Stimulated activated CD8-positive, alpha-beta memory T cell treated with anti-CD3 and anti-CD28 coated beads, Interleukin-2, amount 100 ng/mL, for 48 hours (primary cell): ENCODE results near the gene WWOX.
"Not testable (repeated sequence)": the region's sequence is repeated elsewhere in the genome, so short reads cannot be mapped to it uniquely, and the experiment has no call there.

Experiments
- DNase-seq, 2 donors: peaks; one replicate each; pipeline ENCODE4 v3.0.0-alpha.2; 2020; ENCODE audit warnings: low read depth in 2 of 2

Gene WWOX

DNA sequence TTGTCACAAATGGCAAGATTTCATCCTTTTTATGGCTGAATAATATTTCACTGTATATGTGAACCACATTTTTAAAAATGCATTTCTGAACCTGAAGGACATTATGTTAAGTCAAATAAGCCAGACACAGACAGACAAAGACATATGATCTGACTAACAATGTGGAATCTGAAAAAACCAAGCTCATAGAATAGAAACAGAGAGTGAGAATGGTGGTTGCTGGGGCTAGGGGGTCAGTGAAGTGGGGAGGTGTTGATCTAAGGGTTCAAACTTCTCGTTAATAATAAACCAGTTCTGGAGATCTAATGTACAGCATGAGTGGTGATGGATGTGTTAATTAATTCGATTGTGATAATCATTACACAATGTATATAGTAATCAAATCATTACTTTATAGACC, 475.1 kb downstream of the WWOX start:
- no peak for DNase-seq

- no peak for DNase-seq
Measured at GRCh38 chr16:78576941-78577340, 477.5 kb downstream of the WWOX start.

- DNase-seq: no peak
Measured at GRCh38 chr16:78577630-78578029, 478.2 kb downstream of the WWOX start.

DNA sequence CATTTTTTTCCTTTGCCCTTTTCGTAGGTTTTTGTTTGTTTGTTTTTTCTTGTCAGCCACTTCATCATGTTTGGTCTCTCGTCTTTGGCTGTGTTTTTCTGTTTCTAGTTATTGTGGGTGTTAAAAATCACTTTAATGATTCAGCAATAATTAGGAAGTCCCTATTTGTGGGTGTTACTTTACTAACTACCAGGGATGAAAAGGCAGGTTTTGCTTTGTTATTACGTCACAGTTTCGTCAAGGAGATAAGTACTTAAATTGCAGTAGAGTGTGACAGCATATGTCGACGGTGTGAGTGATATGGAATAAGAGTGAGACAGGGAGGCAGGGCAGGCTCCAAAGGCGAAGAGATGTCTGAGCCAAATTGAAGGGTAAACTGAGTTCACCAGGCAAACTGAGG, 479.6 kb downstream of the WWOX start:
- no peak for DNase-seq

DNA sequence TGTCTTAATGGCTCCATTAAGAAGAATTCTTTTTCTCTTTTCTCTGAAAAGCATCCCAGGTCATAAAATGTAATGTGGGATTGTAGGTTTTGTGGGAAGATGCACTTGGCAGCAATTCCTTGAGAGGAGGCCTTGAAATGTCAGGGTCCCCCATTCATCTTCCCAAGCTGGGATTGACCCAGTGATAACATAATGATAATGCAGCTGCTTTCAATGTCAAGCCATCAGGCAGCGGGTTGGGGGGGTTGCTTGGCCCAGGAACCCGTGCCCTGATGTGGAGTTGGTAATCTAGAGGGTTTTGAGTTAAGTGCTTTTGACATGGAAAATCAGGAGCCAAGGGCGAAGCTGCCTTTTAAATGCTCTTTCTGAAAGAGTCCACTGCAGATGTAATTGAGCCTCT, 484.0 kb downstream of the WWOX start:
- no peak for DNase-seq

- no peak for DNase-seq
Measured at GRCh38 chr16:78584213-78584860, 484.9 kb downstream of the WWOX start.

DNA sequence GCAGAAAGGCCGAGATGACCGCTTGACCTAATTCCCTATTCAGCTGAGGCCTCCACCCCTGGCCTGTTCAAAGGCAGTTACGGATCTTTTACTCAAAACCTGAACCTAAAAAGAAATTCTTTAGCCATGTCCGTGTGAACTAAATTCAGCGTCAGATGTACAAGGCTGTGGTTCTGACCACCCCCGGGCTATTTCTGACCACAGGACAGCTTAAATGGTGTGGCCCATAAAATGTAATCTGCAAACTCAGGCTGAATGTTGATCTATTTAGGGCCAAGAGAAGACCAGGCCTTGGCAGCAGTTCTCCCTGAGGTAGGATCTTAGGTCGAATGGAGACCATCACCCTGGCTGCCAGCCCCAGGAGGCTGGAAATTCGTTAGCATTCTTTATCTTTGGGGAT, 485.5 kb downstream of the WWOX start:
- no peak for DNase-seq

GRCh38 chr16:78589331-78589730, 489.9 kb downstream of the WWOX start:
- no peak for DNase-seq

DNA sequence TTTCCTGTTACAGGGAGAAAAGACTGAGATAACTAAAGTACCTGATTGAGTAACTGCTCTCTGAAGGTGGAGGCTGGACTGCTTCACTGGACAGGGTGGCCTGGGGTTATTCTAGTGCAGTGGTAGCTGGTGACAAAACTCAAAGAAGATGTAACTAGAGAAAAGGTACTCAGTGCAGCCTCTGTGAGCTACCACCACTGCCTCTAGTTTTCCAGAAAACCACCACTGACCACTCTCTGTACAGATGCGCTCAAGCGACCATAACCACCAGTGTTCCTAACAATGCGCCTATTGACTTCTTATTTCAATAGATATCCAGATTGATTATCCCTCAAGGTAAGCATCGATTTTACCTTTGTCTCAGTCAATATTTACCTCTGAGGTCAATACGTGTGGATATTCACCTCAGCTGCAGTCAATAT, 492.2 kb downstream of the WWOX start:
- DNase-seq: no peak

GRCh38 chr16:78592111-78592510, 492.7 kb downstream of the WWOX start:
- no peak for DNase-seq

GRCh38 chr16:78593352-78593751, 493.9 kb downstream of the WWOX start:
- no peak for DNase-seq

- DNase-seq: no peak
Measured at GRCh38 chr16:78594191-78594590, 494.7 kb downstream of the WWOX start.

DNA sequence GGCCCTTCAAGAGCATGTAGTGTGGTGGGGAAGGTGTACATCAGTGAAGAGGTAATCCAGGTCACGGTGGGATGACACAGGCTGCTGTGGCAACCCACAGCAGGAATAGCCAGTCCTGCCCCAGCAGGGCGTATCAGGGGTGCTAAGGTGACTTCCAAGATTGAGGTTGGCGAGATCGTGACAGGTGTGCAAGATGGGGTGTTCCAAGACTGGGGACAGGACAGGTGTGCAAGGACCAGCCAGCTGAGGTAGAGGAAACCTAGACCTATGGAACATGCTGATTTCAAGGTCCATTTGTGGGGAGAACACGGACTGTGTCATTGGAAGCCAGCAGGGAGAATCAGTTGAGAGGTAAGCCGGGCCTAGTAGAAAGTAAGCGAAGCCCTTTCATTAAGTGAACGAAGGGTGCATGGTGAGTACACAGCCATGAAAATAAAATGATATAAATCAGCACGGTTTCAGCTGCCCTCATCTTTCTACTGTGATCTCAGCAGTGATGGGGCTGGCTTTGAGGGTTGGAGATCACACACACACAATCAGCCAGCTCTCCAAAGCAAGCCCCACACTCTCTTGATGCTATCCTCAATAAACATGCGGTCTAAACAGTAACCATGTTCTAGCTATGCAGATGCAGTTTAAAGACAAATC, 497.0 kb downstream of the WWOX start:
- no peak for DNase-seq

GRCh38 chr16:78596996-78597422, 497.6 kb downstream of the WWOX start:
- no peak for DNase-seq

- DNase-seq: no peak
Measured at GRCh38 chr16:78597809-78598570, 498.5 kb downstream of the WWOX start.

- no peak for DNase-seq
Measured at GRCh38 chr16:78599271-78599670, 499.8 kb downstream of the WWOX start.

GRCh38 chr16:78604423-78605062, 505.1 kb downstream of the WWOX start:
- DNase-seq: not testable (repeated sequence)

- no peak for DNase-seq
Measured at GRCh38 chr16:78605548-78606101, 506.2 kb downstream of the WWOX start.

DNA sequence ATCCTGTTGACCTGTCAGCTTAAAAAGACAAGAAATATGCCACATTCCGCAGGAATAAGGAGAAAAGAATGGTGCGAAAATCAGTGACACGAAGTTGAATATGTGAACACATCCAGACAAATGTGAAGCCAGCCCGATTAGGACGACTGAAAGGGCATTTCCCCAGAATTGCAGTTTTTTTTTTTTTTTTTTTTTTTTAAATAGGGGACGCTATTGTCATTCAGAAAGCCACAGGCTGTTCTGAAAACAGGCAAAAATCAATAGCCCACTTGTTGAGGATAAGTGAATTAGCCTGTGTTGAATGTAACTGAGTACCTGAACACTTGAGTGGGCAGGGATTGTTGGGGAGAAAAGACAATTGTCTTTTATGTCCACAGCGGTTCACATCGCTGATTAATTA, 507.1 kb downstream of the WWOX start:
- DNase-seq: no peak

GRCh38 chr16:78607022-78607421, 507.6 kb downstream of the WWOX start:
- no peak for DNase-seq

DNA sequence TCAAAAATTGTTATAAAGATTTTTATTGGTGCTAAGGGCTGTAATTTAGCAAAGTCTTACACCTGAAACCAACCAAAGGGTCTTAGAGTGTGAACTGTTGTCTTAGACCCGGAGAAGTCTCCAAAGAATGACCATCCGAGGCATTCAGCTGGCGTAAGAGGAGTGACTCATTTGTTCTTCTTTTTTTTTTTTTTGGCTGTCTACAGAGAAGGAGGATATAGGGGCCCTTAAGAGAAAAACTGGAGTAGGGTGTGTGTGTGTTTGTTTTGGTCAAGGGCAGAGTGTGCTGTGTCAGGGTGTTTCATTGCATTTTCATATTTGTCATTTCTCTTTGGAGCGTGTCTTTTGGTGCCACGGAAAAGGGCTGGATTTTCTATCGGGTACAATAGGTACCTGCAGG, 508.0 kb downstream of the WWOX start:
- DNase-seq: no peak

DNA sequence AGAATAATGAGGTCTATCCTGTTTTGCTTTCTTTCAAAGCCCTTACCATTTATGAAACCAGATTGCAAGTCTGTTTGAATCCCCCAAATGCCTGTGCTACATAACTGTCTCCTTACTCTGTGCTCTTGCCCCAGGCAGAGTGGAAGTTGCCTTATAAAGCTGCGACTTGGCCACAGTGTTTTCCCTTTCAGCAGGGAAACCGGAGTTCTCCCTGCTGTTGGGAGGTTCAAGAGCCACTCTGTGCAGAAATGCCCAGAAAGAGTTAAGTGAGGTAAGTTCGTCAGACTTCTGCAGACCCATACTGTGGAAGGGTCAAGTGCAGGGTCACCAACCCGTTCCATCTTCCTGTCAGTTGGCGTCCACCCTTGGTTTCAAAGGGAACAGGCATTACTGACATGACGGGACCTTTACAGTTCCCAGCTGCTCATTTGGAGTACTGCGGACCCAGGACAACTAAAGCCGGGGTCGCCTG, 508.9 kb downstream of the WWOX start:
- no peak for DNase-seq
